Activated CD4-positive, CD25-positive, alpha-beta regulatory T cell treated with anti-CD3 and anti-CD28 coated beads, Interleukin-2, amount 50 U/mL, for 24 hours (primary cell): ENCODE results near the gene EXT2.

Experiments
- ATAC-seq, 2 donors: fragments of 150-1000 bp; cut with Tn5 transposase; one replicate each; pipeline ENCODE4 v1.10.0; 2021; ENCODE audit warnings: mild to moderate bottlenecking in 1 of 2, moderate library complexity in 1 of 2

The EXT2 gene

DNA sequence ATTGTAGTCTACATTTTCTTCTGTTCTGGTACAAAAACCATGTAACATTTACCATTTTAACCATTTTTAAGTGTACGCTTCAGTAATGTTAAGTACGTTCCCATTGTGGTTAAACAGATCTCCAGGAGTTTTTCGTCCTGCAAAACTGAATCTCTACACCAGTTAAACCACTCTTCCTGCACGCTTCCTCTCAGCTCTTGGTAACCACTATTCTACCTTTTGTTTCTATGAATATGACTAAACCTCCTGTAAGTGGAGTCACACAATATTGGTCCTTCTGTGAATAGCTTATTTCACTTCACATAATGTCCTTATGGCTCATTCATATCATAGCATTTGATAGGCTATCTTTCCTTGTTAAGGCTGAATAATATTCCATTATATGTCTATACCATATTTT lies 7.1 kb upstream of the EXT2 start:
- ATAC-seq = no peak

DNA sequence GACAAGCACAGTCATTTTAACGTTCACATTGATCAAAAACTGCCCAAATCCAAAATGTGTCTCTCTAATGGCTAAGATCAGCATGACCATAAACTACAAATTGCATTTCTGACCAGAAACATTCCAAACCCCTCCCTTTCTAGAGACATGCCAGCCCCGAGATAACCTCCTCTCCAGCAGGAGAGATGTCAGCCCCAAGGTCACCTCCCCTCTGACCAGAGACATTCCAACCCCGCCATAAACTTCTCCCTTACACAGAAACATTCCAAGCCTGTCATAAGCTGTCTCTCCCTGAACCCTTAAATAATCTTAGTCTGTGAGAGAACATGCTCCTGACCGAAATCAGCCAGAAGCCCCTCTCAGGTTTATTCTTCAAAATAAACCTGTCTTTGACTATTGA lies 6.6 kb upstream of the EXT2 start:
- no peak for ATAC-seq

DNA sequence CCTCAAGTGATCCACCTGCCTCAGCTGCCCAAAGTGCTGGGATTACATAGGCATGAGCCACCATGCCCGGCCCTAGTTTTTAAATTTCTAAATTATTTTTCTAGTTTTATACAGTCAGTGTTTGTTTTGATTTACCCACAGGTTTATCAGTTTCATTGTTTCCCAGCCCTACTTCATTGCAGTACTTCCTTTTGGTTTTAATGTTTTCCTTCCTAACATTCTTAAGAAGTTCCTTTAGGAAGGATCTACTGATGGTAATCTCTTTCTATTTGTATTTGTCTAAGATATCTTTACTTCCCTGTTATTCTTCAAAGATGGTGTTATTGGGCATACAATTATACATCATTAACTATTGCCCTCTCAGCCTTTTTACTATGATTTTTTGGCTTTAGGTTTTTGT lies 4.9 kb upstream of the EXT2 start:
- no peak for ATAC-seq

- ATAC-seq = peak; percentile 29 to 49
Observed at GRCh38 chr11:44094260-44094868, 1.1 kb upstream of the EXT2 start.

DNA sequence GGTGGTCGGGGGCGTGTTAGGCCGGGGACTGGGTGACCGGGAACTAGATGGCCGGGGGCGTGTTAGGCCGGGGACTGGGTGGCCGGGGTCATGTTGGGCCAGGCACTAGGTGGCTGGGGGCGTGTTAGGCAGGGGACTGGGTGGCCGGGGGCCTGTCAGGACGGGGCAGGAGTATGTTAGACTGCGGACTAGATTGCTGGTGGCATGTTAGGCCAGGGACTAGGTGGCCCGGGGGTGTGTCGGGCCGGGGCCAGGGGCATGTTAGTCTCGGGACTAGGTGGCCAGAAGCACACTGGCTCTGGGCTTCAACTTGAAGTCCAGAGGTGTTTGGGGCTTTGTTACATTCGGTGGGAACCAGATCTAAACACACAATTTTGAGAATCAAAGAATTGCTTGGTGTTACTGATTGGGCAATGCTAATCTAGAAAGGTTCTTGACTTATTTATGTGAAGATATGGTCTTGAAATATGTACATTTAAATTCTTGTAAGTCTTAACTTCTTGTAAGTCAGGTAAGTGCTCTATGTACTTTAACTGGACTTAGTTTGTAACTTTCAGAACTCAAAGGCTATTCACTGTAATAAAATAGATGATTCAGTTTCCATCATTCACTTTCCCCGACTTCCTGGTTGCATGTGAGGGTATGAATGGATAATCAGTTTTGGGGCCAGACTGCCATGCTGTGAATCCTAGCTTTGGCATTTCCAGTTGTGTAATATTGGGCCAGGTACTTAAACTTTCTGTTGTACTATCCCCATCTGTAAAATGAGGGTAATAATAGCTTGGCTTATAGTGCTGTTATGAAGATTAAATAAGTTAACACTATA lies 1.1 kb downstream of the EXT2 start:
- peak in 1 of 2 donors; percentile 5 for ATAC-seq

GRCh38 chr11:44097821-44098220 lies 2.3 kb downstream of the EXT2 start:
- ATAC-seq = no peak

DNA sequence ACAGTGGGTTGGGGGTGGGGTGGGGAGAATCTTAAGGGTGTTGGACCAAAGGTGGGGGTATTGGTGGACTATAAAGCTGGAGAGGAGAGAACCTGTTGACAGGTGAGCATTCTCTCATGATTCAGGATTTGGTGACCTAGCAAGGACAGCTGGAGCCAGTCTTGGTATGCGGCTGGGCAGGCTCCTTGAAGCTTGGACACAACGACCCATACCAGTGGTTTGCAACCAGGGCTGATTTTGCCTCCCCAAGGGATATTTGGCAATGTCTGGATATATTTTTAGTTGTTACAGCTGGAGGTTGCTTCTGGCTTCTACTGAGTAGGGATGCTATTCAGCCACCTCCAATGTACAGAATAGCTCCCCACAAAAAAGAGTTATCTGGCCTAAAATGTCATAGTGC lies 5.6 kb downstream of the EXT2 start:
- no peak for ATAC-seq

DNA sequence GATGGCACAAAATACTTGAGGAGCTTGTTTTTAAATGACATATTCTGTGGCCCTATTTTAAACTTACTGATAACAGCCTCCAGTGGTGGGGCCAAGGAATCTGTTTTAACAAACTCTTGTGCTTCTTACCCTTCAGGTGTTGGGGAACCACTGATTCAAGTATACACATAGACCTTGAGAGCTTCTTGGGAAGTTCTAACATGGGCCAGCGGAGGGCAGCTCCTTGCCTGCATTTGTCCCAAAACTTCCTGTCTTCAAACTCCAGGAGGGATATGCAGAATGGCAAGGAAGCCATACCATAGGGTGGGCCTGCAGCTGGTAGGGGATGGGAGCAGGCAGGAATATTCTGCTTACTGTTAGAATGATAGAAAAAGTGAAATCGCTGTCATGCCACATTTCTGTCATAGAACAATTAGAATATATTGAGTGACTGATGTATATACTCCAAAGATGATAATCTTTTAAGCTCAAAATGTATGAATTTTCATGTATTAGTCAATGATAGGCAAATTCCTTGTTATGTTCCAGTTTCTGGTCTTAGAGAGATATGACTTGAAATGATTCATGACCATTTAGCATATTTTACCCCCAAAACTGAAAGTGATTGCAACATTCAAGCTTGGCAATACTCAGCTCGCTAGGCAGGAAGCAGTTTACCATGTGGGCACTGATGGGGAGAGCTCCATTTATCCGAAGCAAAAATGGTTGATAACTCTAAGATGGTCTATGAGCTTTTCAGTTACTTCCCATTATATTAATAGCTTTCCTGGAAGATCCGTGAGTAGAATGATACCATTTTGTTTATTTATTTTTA lies 9.2 kb downstream of the EXT2 start:
- peak; percentile 44 to 70 for ATAC-seq

DNA sequence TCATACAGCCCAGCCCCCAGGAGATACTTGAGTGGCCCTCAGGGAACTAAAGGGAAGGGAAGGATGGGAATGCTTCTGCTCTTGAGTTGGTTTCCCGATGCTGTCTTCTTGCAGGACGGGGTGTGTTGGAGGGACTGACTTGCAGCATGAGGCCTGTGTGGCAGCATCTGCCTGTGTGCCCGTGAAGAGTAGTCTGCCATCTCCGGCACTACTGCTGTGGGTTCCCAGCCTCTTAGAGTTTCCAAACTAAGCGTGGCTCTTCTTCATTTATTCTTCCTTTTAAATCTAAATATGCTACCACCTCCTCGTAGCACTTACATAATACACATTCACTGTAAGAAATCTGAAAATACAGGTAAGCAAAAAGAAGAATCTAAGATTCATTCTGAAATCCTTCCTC lies 12.8 kb downstream of the EXT2 start:
- no peak for ATAC-seq

DNA sequence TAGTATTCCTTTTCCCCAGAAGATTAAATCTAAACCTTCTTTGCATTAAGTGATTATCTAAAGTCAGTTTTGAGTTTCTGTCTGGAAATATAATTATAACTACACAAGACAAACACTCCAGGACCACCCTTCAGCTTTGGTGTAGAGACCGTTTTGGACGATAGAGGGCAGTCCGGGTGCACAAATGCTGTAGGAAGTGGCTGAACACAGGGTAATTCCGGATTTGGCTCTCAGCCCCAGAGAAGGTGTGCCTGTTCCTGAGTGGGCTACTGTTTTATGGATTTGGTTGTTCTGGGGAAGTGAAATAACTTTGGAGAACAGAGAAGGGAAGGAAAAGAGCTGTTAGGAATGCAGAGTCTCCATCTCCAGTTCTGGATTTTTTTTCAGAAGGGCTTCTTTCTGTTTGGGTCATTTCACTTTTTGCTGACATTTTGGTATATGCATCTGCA lies 14.8 kb downstream of the EXT2 start:
- peak; percentile 67 to 90 for ATAC-seq

DNA sequence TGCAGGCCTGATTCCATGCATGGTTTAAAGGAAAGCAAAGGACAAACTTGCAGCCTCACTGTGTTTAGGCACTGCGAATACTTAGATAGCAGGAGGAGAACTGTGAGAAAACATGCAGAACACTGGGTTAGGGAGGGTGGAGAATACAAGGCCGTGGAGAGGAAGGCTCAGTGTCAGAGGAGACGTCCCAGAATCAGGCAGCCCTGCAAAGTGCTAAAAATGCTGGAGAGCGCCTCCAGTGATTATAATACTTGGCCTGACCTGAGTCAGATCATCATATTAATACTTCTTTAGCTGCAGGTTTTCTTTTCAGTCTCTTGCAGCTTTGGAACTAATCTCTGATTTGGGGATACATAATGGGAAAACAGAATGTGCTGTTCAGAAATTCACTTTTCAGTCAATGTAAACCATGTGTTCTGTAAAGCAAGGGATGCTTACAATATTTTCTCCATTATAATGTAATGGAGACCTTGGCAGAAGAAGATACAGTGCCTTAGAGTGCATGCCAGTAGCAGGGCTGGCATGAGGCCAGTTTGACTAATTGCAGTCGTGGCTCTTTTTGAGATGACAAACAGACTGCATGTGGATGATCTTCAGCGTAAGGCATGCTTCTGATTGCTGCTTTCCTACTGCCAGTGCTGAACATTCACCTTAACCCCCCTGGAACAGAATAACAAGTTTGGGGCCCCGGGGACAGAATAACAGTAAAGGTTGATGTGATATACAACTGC lies 16.8 kb downstream of the EXT2 start:
- ATAC-seq = no peak

DNA sequence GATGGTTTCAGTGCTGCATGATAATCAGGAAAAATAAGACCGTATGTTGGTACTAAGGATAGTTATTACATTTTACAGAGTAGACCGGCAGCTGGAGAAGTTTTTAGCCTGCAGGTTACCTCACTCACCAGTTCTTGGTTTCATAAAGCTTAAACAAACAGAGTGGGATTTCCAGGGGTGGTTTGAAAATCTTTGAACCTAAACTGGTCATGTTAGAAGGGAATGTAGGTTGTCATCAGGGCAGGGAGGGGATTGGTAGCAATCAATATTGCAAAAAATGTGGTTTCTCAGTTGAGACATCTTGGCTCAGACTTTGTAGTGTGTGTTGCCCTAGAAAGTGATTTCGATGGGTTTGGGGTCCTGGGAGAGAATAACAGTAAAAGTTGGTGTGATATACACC lies 17.5 kb downstream of the EXT2 start:
- ATAC-seq = no peak

DNA sequence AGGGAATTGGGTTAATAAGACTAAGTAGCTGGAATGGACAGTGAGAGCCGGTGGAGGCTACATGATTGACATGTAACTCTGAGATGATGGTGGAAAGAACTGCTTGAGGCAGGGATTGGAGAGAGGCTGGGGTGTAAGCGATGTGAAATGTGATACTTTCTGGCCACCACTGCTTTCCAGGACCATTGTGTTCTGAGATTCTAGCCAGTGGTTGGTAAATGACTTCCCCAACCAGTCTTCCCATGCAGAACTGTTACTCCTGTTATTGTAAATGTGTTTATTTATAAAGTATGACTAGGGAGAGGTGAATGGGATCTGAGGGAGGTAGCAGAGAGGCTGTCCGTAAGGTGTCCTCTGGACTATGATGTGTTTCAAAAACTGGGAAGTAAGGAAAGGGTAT lies 18.1 kb downstream of the EXT2 start:
- no peak for ATAC-seq

GRCh38 chr11:44116234-44116830 lies 20.9 kb downstream of the EXT2 start:
- no peak for ATAC-seq

DNA sequence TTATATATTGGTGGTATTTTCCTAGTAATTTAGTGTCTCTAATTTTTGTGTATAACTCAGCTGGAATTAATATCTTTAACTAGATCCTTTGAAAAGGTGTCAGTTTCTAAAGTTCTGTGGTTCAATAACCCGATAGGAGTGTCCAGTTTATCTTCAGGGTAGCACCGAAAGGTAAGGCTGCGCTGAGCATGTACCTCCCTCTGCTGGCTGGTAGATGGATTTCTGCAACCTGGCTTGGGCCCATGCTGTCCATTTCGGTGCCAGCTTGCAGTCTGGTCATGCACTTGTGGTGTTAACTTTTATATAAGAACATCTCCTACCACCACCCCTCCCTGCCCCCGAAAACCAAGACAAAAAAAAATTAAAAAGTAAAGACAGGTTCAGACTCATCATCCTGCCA lies 24.7 kb downstream of the EXT2 start:
- no peak for ATAC-seq

DNA sequence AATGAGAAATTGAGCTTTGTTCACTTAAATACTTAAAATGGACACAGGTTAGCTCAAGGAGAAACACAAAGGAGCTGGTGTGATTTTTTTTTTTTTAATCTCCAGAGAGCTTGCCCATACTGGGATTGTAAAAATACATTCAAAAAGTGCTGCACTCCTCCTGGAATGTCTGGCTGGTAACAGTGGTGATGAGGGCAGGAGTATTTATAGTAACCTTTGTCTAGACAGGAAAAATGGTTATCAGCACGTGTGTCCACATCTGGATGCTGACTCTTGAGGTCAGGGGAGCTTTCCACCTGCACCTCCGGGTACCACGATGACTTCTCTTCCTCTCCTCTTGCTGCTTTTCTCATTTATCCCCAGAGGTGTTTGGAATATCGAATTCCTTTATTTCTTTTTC lies 30.1 kb downstream of the EXT2 start:
- ATAC-seq = no peak

- ATAC-seq = no peak
Observed at GRCh38 chr11:44126304-44126703, 30.8 kb downstream of the EXT2 start.

GRCh38 chr11:44127130-44127529 lies 31.7 kb downstream of the EXT2 start:
- ATAC-seq = no peak

GRCh38 chr11:44128729-44129128 lies 33.3 kb downstream of the EXT2 start:
- ATAC-seq = no peak

GRCh38 chr11:44130751-44131150 lies 35.3 kb downstream of the EXT2 start:
- no peak for ATAC-seq

GRCh38 chr11:44133335-44133946 lies 38.0 kb downstream of the EXT2 start:
- ATAC-seq = no peak

DNA sequence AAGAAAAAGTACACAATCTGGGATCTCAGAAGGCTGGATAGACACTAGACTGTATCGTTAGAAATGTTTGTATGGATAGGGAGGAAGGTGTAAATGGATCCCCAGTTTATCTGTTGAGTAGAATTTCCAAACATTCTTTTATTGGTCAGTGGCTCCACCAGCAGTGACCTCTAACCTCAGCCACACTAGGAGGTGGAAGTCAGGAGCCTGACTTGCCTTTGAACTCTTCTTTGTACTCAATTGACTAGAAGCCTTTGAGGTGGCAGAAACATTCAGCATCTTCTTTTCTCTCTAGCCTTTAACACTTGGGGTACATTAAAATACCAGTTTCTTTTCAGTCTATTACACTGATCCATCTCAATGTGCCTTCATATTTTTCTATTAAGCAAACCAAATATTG lies 39.1 kb downstream of the EXT2 start:
- ATAC-seq = no peak
